H7 (cell line): ENCODE data around the gene GPBAR1. TPM values are rescaled to one million over a fixed set of nuclear protein-coding genes. Genes with fewer than 3 reads are reported as not detected.
A peak's percentile ranks its signal among the peaks of the same experiment; 100 is the strongest.

Source experiments
- DNase-seq: peaks from one replicate; pipeline ENCODE4 v3.0.0; 2012
- H3K27me3 ChIP-seq: 2 replicates; pipeline ENCODE4 v1.6.0; 2011; ENCODE audit warnings: mild to moderate bottlenecking, low read length; ENCODE audit not compliant: control insufficient read depth, insufficient read depth
- H3K36me3 ChIP-seq: replicated peaks from 2 replicates; pipeline ENCODE4 v1.5.1; 2011; ENCODE audit warnings: low read length; ENCODE audit not compliant: control insufficient read depth, insufficient read depth
- H3K4me3 ChIP-seq: 2 replicates; pipeline ENCODE4 v1.5.1; 2011; ENCODE audit warnings: low read depth, mild to moderate bottlenecking, control low read depth, low read length, moderate library complexity; ENCODE audit not compliant: insufficient read depth
- total RNA-seq: library from RNA; depleted of rRNA; stranded (reverse); fragments of >200 nt; shearing (Covaris generic); gene quantifications from 2 replicates; pipeline ENCODE4 v1.2.3, GENCODE V29; 2014

GPBAR1 gene
- total RNA-seq, 1 experiment from 2014 or later = not detected

- DNase-seq = no peak
- Histone ChIP-seq H3K36me3 (peaks cover 26% of the 10 kb centered on the region), H3K4me3 (no peak overlapping the region), H3K27me3 (no peaks in the 10 kb centered on the region)
These were observed 31.6 kb upstream of the GPBAR1 start for GRCh38 chr2:218229239-218229638.

DNA sequence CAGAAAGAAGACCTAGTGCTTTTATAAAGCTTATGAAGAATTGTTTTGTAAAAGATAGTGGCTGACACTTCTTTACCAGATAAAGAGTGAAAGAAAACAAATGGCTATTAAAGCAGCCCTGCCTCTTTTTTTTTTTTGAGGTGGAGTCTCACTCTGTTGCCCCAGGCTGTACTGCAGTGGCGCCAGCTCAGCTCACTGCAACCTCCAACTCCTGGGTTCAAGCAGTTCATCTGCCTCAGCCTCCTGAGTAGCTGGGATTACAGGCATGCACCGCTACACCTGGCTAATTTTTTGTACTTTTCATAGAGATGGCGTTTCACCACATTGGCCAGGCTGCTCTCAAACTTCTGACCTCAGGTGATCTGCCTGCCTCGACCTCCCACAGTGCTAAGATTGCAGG is 31.0 kb upstream of the GPBAR1 start:
- DNase-seq = no peak
- H3K36me3 ChIP-seq = peaks cover 28% of the 10 kb centered on the region
- H3K27me3 ChIP-seq = no peaks in the 10 kb centered on the region
- H3K4me3 ChIP-seq = no peak overlapping the region

- Histone ChIP-seq H3K4me3 (no peak overlapping the region), H3K36me3 (peaks cover 35% of the 10 kb centered on the region), H3K27me3 (no peaks in the 10 kb centered on the region)
- peak; percentile 46 for DNase-seq
These were observed 29.9 kb upstream of the GPBAR1 start for GRCh38 chr2:218230882-218231281.

GRCh38 chr2:218233543-218233942 is 27.3 kb upstream of the GPBAR1 start:
- DNase-seq = no peak
- H3K36me3 ChIP-seq = peaks cover 36% of the 10 kb centered on the region

DNA sequence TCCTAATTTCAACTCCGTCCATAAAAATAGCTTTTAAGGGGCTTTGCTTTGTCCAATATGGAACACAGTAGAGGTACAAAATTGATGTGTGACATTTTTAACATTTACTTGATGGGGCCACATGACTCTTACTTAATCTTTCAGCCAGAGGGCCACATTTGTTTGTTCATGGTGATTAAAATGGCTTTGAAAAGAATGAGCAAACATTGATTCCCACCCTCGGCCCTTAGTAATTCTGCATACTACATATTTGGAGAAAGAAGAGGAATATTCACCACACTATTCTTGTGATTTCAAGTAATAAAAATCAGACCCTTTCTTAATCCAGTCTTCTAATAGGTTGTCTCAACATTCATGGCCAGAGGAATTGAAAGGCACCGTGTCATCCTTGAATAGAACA is 26.3 kb upstream of the GPBAR1 start:
- DNase-seq = no peak
- no peaks in the 10 kb centered on the region for H3K27me3 ChIP-seq
- peaks cover 40% of the 10 kb centered on the region for H3K36me3 ChIP-seq
- no peak overlapping the region for H3K4me3 ChIP-seq

More at GRCh38 chr2:218233543-218233942, 27.3 kb upstream of the GPBAR1 start:
- H3K4me3 ChIP-seq = no peak overlapping the region
- no peaks in the 10 kb centered on the region for H3K27me3 ChIP-seq

DNA sequence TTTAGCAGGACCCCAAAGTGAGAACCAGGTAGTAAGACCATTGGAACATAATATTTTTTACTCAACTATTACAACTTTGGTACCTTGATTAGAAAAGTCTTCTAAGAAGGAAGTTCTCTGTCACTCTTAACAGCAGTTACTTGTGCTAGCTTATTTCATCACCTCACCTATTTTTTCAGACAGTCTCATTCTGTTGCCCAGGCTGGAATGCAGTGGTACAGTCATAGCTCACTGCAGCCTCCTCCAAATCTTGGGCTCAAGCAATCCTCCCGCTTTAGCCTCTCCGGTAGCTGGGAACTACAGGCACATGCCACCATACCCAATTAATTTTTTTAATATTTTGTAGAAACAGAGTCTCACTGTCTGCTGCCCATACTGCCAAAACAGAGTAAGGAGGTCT is 25.8 kb upstream of the GPBAR1 start:
- Histone ChIP-seq H3K4me3 (no peak overlapping the region), H3K27me3 (no peaks in the 10 kb centered on the region), H3K36me3 (peaks cover 41% of the 10 kb centered on the region)
- DNase-seq = no peak

GRCh38 chr2:218236829-218237228 is 24.0 kb upstream of the GPBAR1 start:
- Histone ChIP-seq H3K27me3 (no peaks in the 10 kb centered on the region), H3K36me3 (peaks cover 39% of the 10 kb centered on the region), H3K4me3 (no peak overlapping the region)
- no peak for DNase-seq

DNA sequence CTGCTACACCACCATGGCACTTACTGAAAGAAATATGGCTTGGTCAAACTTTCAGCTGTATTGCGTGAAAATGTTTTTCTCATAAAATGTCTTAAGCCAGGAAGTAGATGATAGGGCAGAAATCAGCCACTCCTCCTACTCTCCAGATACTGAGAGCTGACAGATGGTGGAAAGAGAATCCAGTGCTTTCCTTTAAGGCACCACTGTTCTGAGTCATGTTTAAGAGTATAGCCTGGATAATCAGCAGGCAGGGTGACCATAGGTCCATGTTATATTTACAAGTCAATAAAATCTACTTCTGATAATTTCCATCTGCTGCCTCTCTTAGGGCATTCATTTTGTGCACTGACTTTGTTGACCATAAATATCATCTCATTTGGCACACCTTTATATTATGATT is 21.9 kb upstream of the GPBAR1 start:
- no peak for DNase-seq
- no peak overlapping the region for H3K4me3 ChIP-seq
- peaks cover 43% of the 10 kb centered on the region for H3K36me3 ChIP-seq
- no peaks in the 10 kb centered on the region for H3K27me3 ChIP-seq

- H3K4me3 ChIP-seq = no peak overlapping the region
- DNase-seq = no peak
These were observed 16.6 kb upstream of the GPBAR1 start for GRCh38 chr2:218244204-218244603.

DNA sequence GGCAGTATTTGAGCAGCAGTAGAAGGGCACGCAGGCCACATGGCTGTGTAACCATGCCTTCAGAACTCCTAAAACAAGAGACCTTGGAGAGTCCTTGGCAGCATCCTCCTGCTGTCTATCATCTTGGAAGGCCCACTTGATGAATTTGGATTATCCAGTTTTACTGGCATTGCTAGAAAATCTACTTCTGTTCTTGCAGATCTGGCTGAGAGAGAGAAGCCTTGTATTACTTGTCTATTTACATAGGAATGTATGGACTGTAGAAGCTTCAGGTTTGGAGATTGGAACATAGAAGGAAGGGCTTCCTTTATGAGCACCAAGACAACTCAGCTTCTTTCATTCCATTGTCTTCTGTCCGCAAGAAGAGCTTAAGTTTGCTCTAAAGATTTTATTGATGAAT is 16.1 kb upstream of the GPBAR1 start:
- H3K4me3 ChIP-seq = no peak overlapping the region
- peaks cover 57% of the 10 kb centered on the region for H3K36me3 ChIP-seq

More at GRCh38 chr2:218244204-218244603, 16.6 kb upstream of the GPBAR1 start:
- no peaks in the 10 kb centered on the region for H3K27me3 ChIP-seq
- peaks cover 56% of the 10 kb centered on the region for H3K36me3 ChIP-seq

DNA sequence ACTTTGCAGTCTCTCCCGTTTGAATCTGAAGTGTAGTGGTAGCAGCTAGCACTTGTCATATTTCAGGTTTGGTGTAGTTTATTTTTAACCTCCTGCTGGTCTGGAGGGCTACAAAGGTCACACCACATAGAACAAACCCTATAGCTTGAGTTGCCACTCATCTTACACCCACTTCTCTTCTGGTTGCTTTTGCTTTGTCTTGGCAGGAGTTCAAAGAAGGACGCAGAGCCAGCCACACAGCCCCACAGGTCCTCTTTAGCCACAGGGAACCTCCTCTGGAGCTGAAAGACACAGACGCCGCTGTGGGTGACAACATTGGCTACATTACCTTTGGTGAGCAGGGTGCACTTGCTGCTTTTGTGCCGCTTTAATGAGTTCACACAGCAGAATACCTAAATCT is 15.6 kb upstream of the GPBAR1 start:
- H3K4me3 ChIP-seq = no peak overlapping the region
- DNase-seq = no peak
- H3K36me3 ChIP-seq = peaks cover 58% of the 10 kb centered on the region
- no peaks in the 10 kb centered on the region for H3K27me3 ChIP-seq

More for the DNA sequence above, 16.1 kb upstream of the GPBAR1 start:
- H3K27me3 ChIP-seq = no peaks in the 10 kb centered on the region
- DNase-seq = no peak

DNA sequence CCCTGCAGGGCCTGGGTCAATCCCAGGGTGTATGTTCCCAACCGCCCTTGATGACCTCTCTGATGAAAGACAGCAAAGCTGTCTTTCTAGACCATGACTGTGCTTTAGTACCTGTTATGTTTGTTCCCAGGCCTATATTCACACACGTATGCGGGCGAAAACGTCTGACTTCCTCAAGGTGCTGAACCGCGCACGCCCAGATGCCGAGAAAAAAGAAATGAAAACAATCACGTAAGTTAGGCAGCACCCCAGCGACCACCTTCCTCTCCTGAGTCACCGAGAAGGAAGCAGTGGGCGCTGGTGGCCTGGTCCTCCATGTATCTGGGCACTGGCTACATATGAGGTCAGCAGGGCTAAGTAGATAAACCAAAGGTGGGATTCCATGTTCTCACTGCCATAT is 11.1 kb upstream of the GPBAR1 start:
- Histone ChIP-seq H3K27me3 (no peaks in the 10 kb centered on the region), H3K4me3 (no peak overlapping the region), H3K36me3 (peaks cover 68% of the 10 kb centered on the region)
- no peak for DNase-seq

DNA sequence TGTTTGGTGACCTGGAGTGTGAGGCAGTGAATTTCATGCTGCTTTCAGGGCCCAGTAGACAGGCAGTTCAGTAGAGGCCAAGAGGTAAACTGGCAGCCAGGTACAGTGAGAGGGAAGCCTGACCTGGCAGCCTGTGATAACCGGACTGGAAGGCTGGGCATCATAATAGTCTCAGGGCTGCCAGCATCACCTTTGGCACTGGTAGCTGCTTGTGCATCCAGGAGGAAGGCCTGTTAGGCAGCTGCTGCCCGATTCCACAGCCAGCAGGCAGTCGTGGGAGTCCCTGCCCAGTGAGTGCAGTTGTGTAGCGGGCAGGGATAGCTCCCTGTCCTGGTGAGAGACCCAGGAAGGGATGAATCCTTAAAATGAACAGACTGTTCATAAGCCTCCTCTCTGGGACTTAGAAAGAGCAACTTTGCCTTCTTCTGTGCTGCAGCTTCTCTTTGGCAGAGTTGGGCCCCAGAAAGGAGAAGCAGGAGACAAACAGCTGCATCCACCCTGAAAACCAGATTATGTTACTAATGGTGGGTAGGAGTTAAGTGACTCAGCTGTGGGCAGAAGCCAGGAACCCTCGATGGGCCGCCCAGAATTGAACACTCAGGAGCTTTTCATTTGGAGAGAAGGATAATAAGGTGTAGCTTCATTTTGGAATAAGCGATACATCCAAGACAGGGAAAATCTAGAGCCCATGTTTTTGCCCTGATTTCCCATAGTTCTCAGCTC is 8.1 kb upstream of the GPBAR1 start:
- Histone ChIP-seq H3K4me3 (no peak overlapping the region), H3K27me3 (no peaks in the 10 kb centered on the region), H3K36me3 (peaks cover 47% of the 10 kb centered on the region)
- DNase-seq = no peak

GRCh38 chr2:218253232-218253625 is 7.6 kb upstream of the GPBAR1 start:
- no peak for DNase-seq
- no peaks in the 10 kb centered on the region for H3K27me3 ChIP-seq
- H3K36me3 ChIP-seq = peaks cover 43% of the 10 kb centered on the region
- H3K4me3 ChIP-seq = no peak overlapping the region

GRCh38 chr2:218255446-218255845 is 5.4 kb upstream of the GPBAR1 start:
- Histone ChIP-seq H3K4me3 (no peak overlapping the region), H3K36me3 (peaks cover 28% of the 10 kb centered on the region), H3K27me3 (no peaks in the 10 kb centered on the region)
- no peak for DNase-seq
